ENCODE measurements around the gene ZNF175. TPM values are rescaled to one million over a fixed set of nuclear protein-coding genes. Genes with fewer than 3 reads are reported as not detected.

Gene ZNF175
- total and polyA plus RNA-seq, 9 of the 15 experiments (the other 6 are each of a cell fraction or from before 2014, with no cell fraction given): 3.7 to 37.9 (median 14.0) TPM

DNA sequence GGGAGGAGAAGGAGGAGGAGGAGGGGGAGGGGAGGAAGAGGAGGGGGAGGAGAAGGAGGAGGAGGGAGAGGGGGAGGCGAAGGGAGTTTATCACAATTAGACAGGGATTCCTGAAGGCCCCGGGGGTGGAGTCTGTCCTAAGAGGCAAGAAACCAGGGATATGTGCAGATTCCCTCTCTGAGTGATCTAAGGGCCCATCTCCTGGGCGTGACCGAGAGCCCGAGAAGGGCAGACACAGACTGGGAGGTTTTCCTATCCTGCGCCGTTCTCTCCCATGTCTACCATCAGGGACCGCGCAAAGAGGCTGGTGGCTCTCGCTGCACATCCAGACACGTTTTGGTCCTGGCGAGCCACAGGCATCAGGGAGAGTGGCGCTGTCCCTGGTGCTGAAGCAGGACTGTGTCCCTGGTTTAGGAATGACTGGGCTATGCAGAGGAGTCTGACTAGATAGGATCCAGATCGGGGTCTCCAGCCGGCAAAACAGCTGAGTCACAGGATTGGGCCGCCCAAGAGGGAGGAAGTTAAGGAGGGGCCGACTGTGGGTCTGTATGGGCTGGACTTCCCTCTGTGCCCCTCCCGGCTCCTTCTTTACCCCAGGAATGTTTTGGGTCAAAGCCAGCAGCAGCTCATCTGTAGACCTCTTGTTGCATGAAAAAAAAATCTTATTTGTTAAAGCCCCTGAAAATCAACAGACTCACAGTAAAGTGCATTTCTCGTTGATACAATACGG is 17.9 kb upstream of the ZNF175 start (continued):
- TF ChIP-seq, protein P1, sequence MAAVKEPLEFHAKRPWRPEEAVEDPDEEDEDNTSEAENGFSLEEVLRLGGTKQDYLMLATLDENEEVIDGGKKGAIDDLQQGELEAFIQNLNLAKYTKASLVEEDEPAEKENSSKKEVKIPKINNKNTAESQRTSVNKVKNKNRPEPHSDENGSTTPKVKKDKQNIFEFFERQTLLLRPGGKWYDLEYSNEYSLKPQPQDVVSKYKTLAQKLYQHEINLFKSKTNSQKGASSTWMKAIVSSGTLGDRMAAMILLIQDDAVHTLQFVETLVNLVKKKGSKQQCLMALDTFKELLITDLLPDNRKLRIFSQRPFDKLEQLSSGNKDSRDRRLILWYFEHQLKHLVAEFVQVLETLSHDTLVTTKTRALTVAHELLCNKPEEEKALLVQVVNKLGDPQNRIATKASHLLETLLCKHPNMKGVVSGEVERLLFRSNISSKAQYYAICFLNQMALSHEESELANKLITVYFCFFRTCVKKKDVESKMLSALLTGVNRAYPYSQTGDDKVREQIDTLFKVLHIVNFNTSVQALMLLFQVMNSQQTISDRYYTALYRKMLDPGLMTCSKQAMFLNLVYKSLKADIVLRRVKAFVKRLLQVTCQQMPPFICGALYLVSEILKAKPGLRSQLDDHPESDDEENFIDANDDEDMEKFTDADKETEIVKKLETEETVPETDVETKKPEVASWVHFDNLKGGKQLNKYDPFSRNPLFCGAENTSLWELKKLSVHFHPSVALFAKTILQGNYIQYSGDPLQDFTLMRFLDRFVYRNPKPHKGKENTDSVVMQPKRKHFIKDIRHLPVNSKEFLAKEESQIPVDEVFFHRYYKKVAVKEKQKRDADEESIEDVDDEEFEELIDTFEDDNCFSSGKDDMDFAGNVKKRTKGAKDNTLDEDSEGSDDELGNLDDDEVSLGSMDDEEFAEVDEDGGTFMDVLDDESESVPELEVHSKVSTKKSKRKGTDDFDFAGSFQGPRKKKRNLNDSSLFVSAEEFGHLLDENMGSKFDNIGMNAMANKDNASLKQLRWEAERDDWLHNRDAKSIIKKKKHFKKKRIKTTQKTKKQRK (IDR thresholded peaks at IDR 0.05; ENCODE audit: borderline replicate concordance, low read depth, low read length): no peak
- TF ChIP-seq KLF13 (tag; IDR thresholded peaks at IDR 0.05; ENCODE audit: borderline replicate concordance, low read depth) (no peak), ATF3 (IDR thresholded peaks at IDR 0.05) (no peak), ATF3 (CRISPR knock-in tag; conservative IDR thresholded peaks at IDR 0.05) (peak; percentile 59; the same call in 1 of the 2 replicates), MYNN (IDR thresholded peaks at IDR 0.05) (peak; percentile 68; the same call in 1 of the 2 replicates), MYNN (CRISPR knock-in tag; IDR thresholded peaks at IDR 0.05) (no peak), ETV6 (IDR thresholded peaks at IDR 0.05; ENCODE audit: borderline replicate concordance in 1 of 2, low read depth in 2 of 2, low read length in 1 of 2) (peak in 1 of 2 experiments; percentile 56; a peak in 1 of 4 replicates), ETV6 (CRISPR knock-in tag; IDR thresholded peaks at IDR 0.05; ENCODE audit: borderline replicate concordance) (no peak), HLTF (IDR thresholded peaks at IDR 0.05) (peak; percentile 13; the same call in 1 of the 2 replicates), ZNF175 (CRISPR knock-in tag; IDR thresholded peaks at IDR 0.05; ENCODE audit: low read depth) (peak; percentile 70; the same call in 1 of the 2 replicates), TBP (optimal IDR thresholded peaks at IDR 0.05; ENCODE audit: low read depth, low read length) (peak; percentile 35), ZNF75A (CRISPR knock-in tag; IDR thresholded peaks at IDR 0.05) (no peak), NFE2L1 (tag; IDR thresholded peaks at IDR 0.05; ENCODE audit: borderline replicate concordance, low read depth) (peak; percentile 39; the same call in 1 of the 2 replicates), SMARCB1 (IDR thresholded peaks at IDR 0.05; ENCODE audit: insufficient read length, low read depth) (peak; percentile 69), CBX2 (IDR thresholded peaks at IDR 0.05; ENCODE audit: insufficient read depth, low read length, poor library complexity, severe bottlenecking) (no peak), THRAP3 (IDR thresholded peaks at IDR 0.05; ENCODE audit: borderline replicate concordance) (no peak), ATF1 (CRISPR knock-in tag; IDR thresholded peaks at IDR 0.05) (no peak), ATF1 (tag; IDR thresholded peaks at IDR 0.05) (peak; percentile 66), ERF (CRISPR knock-in tag; IDR thresholded peaks at IDR 0.05) (no peak), HDAC6 (IDR thresholded peaks at IDR 0.05; ENCODE audit: low read depth, low read length) (no peak), HDAC2 (IDR thresholded peaks at IDR 0.05) (peak; percentile 98), SLC30A9 (CRISPR knock-in tag; IDR thresholded peaks at IDR 0.05) (no peak), NR2F6 (CRISPR knock-in tag; IDR thresholded peaks at IDR 0.05) (no peak)

Measured in K562 (cell line).